Measurements from ENCODE around the gene EIF1AD.

DNA sequence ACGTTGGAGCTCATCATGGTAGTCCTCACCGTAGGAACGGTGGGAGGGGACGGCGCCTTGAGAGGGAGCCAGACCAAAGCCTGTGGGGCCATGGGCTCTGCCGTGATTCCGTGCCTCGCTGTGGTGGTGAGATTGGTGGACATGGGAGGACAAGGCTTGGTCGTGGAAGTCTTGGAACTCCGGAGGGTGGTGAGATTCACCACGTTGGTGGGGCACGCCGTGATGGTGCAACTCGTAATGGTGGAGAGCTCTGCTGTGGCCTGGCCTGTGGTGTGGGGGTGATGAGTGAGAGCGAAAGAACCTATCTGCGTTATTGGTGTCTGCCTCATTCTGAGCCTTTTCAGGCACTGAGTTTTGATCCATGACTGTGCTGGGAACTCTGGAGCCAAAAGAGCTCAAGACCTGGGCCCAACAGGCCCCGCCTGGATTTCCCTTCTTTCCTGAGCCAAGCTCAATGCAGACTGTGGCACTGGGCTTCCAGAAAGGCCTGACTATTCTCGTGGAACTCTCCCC is 24.1 kb upstream of the EIF1AD start, which contains the start of gene CATSPER1:
- TF ChIP-seq CTCF (conservative IDR thresholded peaks at IDR 0.05; ENCODE audit: low read length), result no peak
- TF ChIP-seq EZH2phosphoT487 (IDR thresholded peaks at IDR 0.05; ENCODE audit: borderline replicate concordance, low read depth, low read length), result no peak

Data from OCI-LY7 (cell line).